OCI-LY7 (cell line): ENCODE data around the gene CHRNA4.

Experiments used
- EZH2phosphoT487 ChIP-seq: fragments of 200-600 bp; sonication (generic); IDR thresholded peaks from 2 replicates; pipeline ENCODE4 v1.6.1; 2018; ENCODE audit warnings: low read depth, borderline replicate concordance, mild to moderate bottlenecking, mixed run types, antibody characterized with exemption, low read length, moderate library complexity, mixed read lengths
- TF ChIP-seq, protein P1 (sequence below): fragments of 200-600 bp; sonication (generic); conservative IDR thresholded peaks from 2 replicates; pipeline ENCODE4 v1.5.1; 2014; ENCODE audit warnings: mild to moderate bottlenecking, antibody characterized with exemption, low read length, moderate library complexity, mixed read lengths

DNA sequence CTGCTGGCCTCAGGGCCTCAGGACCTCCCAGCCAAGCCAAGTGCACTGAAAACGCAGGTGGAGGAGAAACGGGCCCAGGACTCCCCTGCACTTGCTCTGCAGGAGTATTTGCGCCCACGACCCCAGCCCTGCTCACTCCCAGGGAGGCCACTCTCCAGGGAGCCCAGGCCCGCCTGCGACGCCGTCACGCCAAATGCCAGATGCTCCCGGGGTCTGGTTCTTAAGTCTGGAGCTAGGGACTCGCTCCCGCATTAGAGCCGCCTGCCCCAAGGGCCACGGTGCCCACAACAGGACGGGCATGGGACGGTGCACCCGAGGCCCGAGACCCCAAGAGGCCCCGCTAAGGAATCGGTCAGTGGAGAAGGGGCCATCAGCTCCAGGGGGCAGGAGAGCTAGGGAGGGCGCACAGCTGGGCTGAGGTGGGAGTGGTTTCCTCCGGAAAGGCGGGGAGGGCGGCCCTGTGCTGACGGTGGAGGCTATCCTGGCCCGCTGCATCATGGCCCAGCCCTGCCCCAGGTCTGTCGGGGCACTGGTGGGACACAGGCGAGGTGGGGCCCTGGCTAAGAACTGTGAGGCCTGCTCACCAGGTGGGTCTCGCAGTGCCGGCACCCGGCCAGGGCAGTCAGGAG lies 44.1 kb upstream of the CHRNA4 start:
- TF ChIP-seq, protein P1, sequence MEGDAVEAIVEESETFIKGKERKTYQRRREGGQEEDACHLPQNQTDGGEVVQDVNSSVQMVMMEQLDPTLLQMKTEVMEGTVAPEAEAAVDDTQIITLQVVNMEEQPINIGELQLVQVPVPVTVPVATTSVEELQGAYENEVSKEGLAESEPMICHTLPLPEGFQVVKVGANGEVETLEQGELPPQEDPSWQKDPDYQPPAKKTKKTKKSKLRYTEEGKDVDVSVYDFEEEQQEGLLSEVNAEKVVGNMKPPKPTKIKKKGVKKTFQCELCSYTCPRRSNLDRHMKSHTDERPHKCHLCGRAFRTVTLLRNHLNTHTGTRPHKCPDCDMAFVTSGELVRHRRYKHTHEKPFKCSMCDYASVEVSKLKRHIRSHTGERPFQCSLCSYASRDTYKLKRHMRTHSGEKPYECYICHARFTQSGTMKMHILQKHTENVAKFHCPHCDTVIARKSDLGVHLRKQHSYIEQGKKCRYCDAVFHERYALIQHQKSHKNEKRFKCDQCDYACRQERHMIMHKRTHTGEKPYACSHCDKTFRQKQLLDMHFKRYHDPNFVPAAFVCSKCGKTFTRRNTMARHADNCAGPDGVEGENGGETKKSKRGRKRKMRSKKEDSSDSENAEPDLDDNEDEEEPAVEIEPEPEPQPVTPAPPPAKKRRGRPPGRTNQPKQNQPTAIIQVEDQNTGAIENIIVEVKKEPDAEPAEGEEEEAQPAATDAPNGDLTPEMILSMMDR, result no peak
- no peak for TF ChIP-seq EZH2phosphoT487
